ENCODE measurements around the gene PPIF.

PPIF gene

DNA sequence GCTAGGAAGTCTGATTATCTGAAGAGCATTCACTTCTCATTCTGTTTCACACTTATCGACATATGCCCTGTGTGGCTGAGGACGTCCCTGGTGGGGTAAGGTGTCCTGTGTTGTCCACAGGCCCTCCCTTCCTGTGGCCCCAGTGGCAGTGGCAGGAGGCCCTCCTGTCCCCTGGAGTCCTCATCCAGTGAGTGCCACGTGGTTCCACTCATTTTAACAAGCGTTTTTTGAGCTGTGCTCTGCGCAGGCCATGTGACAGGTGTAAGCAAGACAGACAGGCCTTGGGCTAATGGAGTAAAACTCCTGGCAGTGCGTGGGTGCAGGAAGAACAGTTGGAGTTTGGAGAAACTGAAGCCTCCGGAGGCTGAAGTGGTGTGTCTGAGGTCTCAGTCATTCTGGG, 39.3 kb upstream of the PPIF start:
- no peak overlapping the region for H3K9ac ChIP-seq (ENCODE audit: low read length)
- no peaks in the 10 kb centered on the region for H3K4me1 ChIP-seq (ENCODE audit: control insufficient read depth, low read depth, low read length)
- no peak overlapping the region for H3K4me3 ChIP-seq (ENCODE audit: low read length)
- no peaks in the 10 kb centered on the region for H3K27me3 ChIP-seq (ENCODE audit: control insufficient read depth, insufficient read depth, low read length)
- H3K36me3 ChIP-seq (ENCODE audit: control insufficient read depth, low read depth, low read length), result peaks cover 56% of the 10 kb centered on the region
- H3K9me3 ChIP-seq (ENCODE audit: control insufficient read depth, low read depth, low read length), result no peaks in the 10 kb centered on the region
- H3K27ac ChIP-seq (ENCODE audit: low read length), result no peak overlapping the region

DNA sequence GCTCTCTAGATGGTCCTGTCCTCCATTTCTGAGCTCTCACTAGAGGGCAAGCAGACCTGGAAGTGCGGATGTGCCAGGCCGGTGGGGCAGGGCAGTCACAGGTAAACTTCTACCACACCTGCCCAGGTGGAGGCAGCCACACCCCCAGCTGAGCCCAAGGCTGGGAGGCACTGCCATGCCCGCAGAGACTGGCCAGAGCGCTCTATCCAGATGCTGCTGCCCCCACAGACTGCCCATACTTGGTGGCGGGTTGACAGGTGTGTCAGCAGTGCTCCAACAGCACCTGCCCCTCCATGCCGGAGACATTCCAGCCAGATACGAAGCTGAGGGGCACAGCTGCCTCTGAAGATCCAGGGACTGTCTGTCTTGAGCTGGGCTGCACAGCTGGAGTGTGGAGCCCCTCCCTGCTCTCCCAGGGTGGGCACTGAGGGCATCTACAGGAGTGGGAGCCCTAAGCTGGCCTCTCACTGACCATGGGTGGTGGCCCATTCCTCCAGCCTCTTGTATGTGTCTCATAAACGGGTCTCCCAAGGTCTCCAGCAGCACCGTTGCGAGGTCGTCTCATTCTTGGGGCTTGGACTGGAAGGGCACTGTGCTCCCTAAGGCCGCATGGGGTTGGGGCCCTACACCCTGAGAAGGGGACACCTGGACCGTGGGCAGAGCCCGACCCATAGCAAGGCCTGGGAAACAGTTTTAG, 38.2 kb upstream of the PPIF start:
- Histone ChIP-seq H3K9ac (ENCODE audit: low read length) (no peak overlapping the region), H3K9me3 (ENCODE audit: control insufficient read depth, low read depth, low read length) (no peaks in the 10 kb centered on the region), H3K36me3 (ENCODE audit: control insufficient read depth, low read depth, low read length) (peaks cover 49% of the 10 kb centered on the region), H3K27me3 (ENCODE audit: control insufficient read depth, insufficient read depth, low read length) (no peaks in the 10 kb centered on the region), H3K4me1 (ENCODE audit: control insufficient read depth, low read depth, low read length) (no peaks in the 10 kb centered on the region), H3K4me3 (ENCODE audit: low read length) (no peak overlapping the region), H3K27ac (ENCODE audit: low read length) (no peak overlapping the region)

DNA sequence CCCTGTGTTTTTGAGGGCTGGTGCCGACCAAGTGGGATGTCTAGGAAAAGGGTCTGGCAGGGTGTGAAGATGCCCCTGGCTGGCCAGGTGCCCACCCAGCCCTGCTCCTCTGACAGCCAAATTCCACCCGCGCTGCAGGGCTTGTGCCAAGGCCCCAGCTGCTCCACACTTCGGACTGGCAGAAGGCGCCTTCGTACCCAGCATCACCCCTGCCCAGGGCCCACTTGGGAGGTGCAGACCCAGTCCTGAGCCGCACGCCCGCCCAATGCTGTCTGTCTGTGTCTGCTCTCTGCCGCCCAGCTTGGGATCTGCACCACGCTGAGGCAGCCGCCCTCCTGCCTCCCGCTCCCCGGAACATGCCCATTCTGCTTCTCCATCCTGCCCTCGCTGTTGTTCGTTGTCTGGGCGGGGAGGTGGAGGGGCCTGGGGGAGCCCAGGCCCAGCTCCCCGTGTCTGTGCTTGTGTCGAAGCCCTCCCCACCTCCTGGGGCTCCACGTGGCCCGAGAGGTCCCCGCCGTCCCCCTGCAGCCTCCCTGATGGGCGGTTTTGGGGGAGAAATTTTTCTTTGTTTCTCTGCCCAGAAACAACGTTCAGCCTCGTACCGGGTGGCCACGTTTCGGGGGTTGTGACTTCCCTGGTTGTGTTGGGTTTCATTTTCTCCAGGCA, 36.9 kb upstream of the PPIF start:
- Histone ChIP-seq H3K4me3 (ENCODE audit: low read length) (no peak overlapping the region), H3K27me3 (ENCODE audit: control insufficient read depth, insufficient read depth, low read length) (no peaks in the 10 kb centered on the region), H3K36me3 (ENCODE audit: control insufficient read depth, low read depth, low read length) (peaks cover 41% of the 10 kb centered on the region), H3K9ac (ENCODE audit: low read length) (no peak overlapping the region), H3K9me3 (ENCODE audit: control insufficient read depth, low read depth, low read length) (no peaks in the 10 kb centered on the region), H3K4me1 (ENCODE audit: control insufficient read depth, low read depth, low read length) (no peaks in the 10 kb centered on the region), H3K27ac (ENCODE audit: low read length) (no peak overlapping the region)

DNA sequence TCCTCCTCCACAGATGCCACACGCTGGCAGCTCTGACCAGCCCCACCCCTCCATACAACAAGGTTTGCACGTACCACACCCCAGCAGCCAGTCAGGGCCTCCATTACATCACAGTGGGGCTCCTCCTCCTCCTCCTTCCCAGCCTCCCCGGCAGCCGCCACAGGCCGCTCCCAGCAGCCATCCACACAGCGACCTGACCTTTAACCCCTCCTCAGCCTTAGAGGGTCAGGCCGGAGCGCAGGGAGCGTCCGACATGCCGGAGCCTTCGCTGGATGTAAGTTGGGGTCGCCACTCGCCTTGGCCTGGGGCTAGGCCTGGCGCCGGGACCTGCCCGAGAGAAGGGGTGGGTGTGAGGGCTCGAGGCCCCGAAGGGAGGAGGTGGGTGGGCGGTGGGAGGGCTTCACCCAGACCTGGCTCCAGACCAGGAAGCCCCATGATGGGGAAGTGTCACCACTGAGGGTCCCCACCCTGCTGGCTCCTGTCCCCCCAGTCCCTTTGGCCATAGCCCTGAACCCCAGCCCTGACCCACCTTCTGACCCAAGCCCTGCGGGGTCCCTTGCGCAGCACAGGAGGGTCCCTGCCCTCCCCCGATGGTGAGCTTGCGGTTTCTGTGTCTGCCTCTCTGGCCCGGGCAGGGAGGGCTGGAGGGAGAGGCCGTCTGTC, 36.2 kb upstream of the PPIF start:
- Histone ChIP-seq H3K27me3 (ENCODE audit: control insufficient read depth, insufficient read depth, low read length) (no peaks in the 10 kb centered on the region), H3K4me3 (ENCODE audit: low read length) (no peak overlapping the region), H3K9me3 (ENCODE audit: control insufficient read depth, low read depth, low read length) (no peaks in the 10 kb centered on the region), H3K27ac (ENCODE audit: low read length) (no peak overlapping the region), H3K9ac (ENCODE audit: low read length) (no peak overlapping the region), H3K36me3 (ENCODE audit: control insufficient read depth, low read depth, low read length) (peaks cover 35% of the 10 kb centered on the region), H3K4me1 (ENCODE audit: control insufficient read depth, low read depth, low read length) (no peaks in the 10 kb centered on the region)

DNA sequence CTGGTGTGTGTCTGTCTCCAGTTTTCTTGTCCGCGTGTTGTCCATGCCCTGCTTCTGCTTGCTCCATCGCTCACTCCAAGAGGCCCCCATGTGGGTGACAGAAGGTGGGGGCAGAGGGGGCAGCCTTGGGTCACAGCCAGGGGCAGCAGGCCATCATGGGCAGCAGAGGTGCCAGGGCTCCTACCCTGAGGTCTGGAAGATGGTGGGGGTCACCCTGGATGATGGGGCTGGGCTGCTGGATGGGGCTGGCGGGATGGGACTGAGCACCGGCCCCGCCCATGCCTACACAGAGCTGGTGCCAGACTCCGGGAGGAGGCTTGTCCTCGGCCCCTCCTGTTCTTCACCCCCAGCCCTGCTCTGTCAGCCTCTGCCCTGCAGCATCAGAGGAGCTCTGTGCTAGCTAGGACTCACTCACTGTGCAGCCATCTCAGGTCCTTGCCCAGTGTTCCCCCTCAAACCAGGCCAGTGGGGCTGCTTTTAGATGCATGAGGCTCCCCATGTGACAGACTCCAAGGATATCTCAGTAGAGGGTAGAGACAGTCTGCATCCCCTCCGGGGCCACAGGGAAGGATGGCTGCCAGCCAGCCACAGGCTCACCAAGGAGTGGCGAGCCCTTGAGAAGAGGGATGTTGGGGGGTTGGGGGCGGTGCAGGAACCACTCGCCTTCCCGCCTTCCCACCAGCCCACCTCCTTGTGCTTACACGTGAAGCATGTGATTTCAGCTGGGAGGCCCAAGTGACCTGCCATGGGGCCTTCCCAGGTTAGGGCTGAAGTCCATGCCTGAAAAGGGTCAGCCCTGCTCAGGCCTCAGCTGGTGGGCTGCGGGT, 35.5 kb upstream of the PPIF start:
- peaks cover 29% of the 10 kb centered on the region for H3K36me3 ChIP-seq (ENCODE audit: control insufficient read depth, low read depth, low read length)
- no peaks in the 10 kb centered on the region for H3K9me3 ChIP-seq (ENCODE audit: control insufficient read depth, low read depth, low read length)
- H3K4me3 ChIP-seq (ENCODE audit: low read length), result no peak overlapping the region
- H3K4me1 ChIP-seq (ENCODE audit: control insufficient read depth, low read depth, low read length), result peaks cover 4% of the 10 kb centered on the region
- no peak overlapping the region for H3K9ac ChIP-seq (ENCODE audit: low read length)
- H3K27ac ChIP-seq (ENCODE audit: low read length), result no peak overlapping the region
- no peaks in the 10 kb centered on the region for H3K27me3 ChIP-seq (ENCODE audit: control insufficient read depth, insufficient read depth, low read length)

DNA sequence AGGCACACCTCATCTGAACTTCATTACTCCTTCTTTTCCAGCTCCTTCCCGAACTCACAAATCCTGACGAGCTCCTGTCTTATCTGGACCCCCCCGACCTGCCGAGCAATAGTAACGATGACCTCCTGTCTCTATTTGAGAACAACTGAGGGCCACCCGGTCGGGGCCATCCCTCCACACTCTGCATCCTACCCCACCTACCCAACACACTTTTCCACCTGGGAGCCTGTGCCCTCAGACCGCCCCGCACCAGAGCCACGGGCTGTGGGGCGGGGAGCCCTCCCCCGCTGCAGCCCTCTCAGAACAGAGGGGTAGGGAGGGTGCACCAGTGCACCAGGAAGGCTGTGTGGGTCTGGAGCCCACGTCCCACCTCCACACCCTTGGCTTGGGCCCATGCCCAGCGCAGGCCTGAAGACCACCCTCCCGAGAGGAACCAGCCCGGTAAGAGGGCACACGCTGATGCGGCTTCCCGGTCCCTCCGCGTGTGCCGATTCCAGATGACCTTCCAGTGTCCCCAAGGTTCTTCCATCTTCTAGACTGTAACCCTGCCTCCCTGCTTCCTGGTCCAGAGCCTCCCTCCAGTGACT, 34.6 kb upstream of the PPIF start:
- Histone ChIP-seq H3K9ac (ENCODE audit: low read length) (no peak overlapping the region), H3K9me3 (ENCODE audit: control insufficient read depth, low read depth, low read length) (no peaks in the 10 kb centered on the region), H3K36me3 (ENCODE audit: control insufficient read depth, low read depth, low read length) (peaks cover 20% of the 10 kb centered on the region), H3K4me1 (ENCODE audit: control insufficient read depth, low read depth, low read length) (peaks cover 13% of the 10 kb centered on the region), H3K27ac (ENCODE audit: low read length) (no peak overlapping the region), H3K27me3 (ENCODE audit: control insufficient read depth, insufficient read depth, low read length) (no peaks in the 10 kb centered on the region), H3K4me3 (ENCODE audit: low read length) (no peak overlapping the region)

DNA sequence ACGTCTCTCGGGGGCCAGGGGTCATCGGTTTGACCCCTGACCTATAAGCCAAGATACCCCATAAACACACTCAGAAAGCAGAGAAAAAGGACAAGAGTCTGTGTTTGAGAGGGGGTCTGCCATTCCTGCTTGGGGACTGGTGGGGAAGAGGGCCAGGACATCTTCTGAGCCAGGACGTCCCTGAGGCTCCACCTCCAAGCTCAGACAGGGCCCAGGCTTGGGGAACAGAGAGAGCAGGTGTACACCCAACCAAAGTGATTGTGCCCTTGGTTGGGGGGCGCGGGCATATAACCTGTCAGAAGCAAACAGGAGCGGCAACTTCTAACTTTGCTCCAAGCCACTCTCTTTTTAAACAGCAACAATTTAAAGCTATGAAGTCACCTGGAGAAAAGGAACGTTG, 33.9 kb upstream of the PPIF start:
- Histone ChIP-seq H3K9ac (ENCODE audit: low read length) (no peak overlapping the region), H3K27ac (ENCODE audit: low read length) (no peak overlapping the region), H3K36me3 (ENCODE audit: control insufficient read depth, low read depth, low read length) (peaks cover 14% of the 10 kb centered on the region), H3K4me3 (ENCODE audit: low read length) (no peak overlapping the region), H3K4me1 (ENCODE audit: control insufficient read depth, low read depth, low read length) (peaks cover 17% of the 10 kb centered on the region), H3K9me3 (ENCODE audit: control insufficient read depth, low read depth, low read length) (no peaks in the 10 kb centered on the region), H3K27me3 (ENCODE audit: control insufficient read depth, insufficient read depth, low read length) (no peaks in the 10 kb centered on the region)

DNA sequence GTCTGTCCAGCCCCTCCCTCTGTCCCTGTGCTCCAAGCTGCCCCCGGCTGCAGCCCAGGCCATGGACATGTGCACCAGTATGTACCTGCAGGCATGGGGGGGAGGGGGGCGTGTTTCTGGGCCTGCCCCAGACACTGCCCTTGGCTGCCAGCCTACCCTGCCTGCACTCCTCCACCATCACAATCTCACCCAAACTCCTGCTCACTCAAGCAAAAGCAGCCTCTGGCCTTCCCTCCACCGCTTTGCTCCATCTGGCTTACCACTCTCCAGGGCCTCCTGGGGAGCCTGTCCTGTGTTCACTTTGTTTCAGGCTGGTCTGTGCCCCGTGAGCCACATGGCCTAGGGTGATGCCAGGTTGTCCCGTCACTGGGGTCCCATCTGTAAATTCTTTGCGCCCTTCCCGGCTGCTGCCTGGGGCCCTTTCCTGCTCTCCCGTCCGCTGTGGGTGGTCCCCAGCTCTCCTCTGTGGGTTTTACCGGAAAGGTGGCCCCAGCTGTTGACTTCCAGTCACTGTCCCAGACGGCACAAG, 33.3 kb upstream of the PPIF start:
- no peaks in the 10 kb centered on the region for H3K27me3 ChIP-seq (ENCODE audit: control insufficient read depth, insufficient read depth, low read length)
- H3K27ac ChIP-seq (ENCODE audit: low read length), result no peak overlapping the region
- peaks cover 17% of the 10 kb centered on the region for H3K4me1 ChIP-seq (ENCODE audit: control insufficient read depth, low read depth, low read length)
- no peak overlapping the region for H3K9ac ChIP-seq (ENCODE audit: low read length)
- no peak overlapping the region for H3K4me3 ChIP-seq (ENCODE audit: low read length)
- peaks cover 7% of the 10 kb centered on the region for H3K36me3 ChIP-seq (ENCODE audit: control insufficient read depth, low read depth, low read length)
- H3K9me3 ChIP-seq (ENCODE audit: control insufficient read depth, low read depth, low read length), result no peaks in the 10 kb centered on the region

DNA sequence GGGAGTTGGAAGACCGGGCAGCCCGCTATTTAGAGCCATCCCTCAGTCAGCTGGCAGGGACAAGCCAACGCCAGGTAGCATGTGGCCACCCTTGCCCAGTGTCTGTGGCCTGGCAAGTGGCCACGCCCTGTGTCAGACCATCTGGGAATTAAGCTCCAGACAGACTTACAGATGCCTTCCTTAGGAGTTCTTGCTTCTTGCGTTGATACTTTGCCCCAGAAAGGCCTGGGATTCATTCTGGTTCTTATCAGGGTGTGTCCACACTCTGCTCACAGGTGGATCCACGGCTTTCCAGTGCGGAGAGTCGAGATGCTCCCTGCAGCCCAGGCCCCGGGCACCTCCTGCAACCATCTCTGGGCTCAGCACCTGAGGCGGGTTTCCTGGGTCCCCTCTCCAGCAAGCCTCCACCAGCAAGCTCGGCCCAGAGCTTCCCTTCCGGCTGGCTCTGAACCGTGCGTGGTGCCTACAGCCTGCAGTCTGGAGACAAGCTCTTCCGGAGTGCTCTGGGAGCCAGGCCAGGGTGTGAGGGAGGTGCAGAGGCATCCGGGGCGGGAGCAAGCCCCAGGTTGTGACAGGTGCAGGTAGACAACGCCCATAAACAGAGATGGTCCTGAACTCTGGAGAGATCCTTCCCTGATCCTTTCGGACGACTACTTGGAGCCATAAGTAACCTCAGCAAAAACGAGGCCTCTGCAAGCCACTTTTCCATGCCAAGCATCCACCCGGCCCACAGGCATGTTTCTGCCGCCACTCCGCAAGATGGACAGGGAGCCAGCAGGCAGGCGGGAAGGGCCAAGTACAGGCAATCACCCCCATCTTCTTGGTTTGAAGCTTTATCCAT, 32.3 kb upstream of the PPIF start:
- Histone ChIP-seq H3K36me3 (ENCODE audit: control insufficient read depth, low read depth, low read length) (peaks cover 6% of the 10 kb centered on the region), H3K27ac (ENCODE audit: low read length) (no peak overlapping the region), H3K4me1 (ENCODE audit: control insufficient read depth, low read depth, low read length) (peaks cover 17% of the 10 kb centered on the region), H3K9me3 (ENCODE audit: control insufficient read depth, low read depth, low read length) (no peaks in the 10 kb centered on the region), H3K27me3 (ENCODE audit: control insufficient read depth, insufficient read depth, low read length) (no peaks in the 10 kb centered on the region), H3K9ac (ENCODE audit: low read length) (no peak overlapping the region), H3K4me3 (ENCODE audit: low read length) (no peak overlapping the region)

DNA sequence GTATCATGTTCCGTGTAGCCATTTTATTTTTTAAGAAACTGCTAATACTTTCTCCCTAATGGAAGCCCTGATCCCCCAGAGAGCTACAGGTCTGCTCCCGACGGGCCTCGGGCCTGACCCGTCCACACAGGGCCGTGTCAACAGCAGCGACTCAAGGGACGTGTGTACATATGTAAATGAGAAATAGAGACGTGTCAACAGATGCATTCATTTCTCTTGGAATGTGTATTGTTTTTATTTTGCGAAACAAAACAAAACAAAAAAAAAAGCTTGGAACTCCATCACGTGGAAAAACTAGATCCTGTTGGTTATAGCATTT, 31.7 kb upstream of the PPIF start:
- no peaks in the 10 kb centered on the region for H3K27me3 ChIP-seq (ENCODE audit: control insufficient read depth, insufficient read depth, low read length)
- no peaks in the 10 kb centered on the region for H3K9me3 ChIP-seq (ENCODE audit: control insufficient read depth, low read depth, low read length)
- peaks cover 6% of the 10 kb centered on the region for H3K36me3 ChIP-seq (ENCODE audit: control insufficient read depth, low read depth, low read length)
- H3K4me1 ChIP-seq (ENCODE audit: control insufficient read depth, low read depth, low read length), result peaks cover 17% of the 10 kb centered on the region
- no peak overlapping the region for H3K27ac ChIP-seq (ENCODE audit: low read length)
- H3K9ac ChIP-seq (ENCODE audit: low read length), result no peak overlapping the region
- no peak overlapping the region for H3K4me3 ChIP-seq (ENCODE audit: low read length)
